Neural cell (in vitro differentiated cells): Measurements from ENCODE around the gene FOXC2.

Source experiments
- CTCF ChIP-seq: fragments of 450-650 bp; IDR thresholded peaks from 2 replicates; pipeline ENCODE4 v1.5.1; 2014; ENCODE audit warnings: antibody characterized with exemption, mild to moderate bottlenecking, moderate library complexity; ENCODE audit not compliant: poor library complexity, severe bottlenecking
- EP300 ChIP-seq: fragments of 450-650 bp; conservative IDR thresholded peaks from 2 replicates; pipeline ENCODE4 v1.6.1; 2014; ENCODE audit warnings: antibody characterized with exemption, mild to moderate bottlenecking, moderate library complexity; ENCODE audit not compliant: poor library complexity, severe bottlenecking
- POLR2AphosphoS5 ChIP-seq: IDR thresholded peaks from 2 replicates; pipeline ENCODE4 v1.6.1; 2012
- REST ChIP-seq: IDR thresholded peaks from 2 replicates; pipeline ENCODE4 v1.6.1; 2012; ENCODE audit warnings: borderline replicate concordance
- SMC3 ChIP-seq: fragments of 450-650 bp; conservative IDR thresholded peaks from 2 replicates; pipeline ENCODE4 v1.6.1; 2014; ENCODE audit warnings: antibody characterized with exemption, mild to moderate bottlenecking, moderate library complexity; ENCODE audit not compliant: poor library complexity

- TF ChIP-seq POLR2AphosphoS5, result no peak
- TF ChIP-seq CTCF, result peak; percentile 49
- TF ChIP-seq EP300, result no peak
- no peak for TF ChIP-seq REST
- peak; percentile 42 for TF ChIP-seq SMC3
Observed at GRCh38 chr16:86575754-86576557, 9.3 kb downstream of the FOXC2 start.
